ENCODE results near the gene LGI2. TPM values are rescaled to one million over a fixed set of nuclear protein-coding genes. Genes with fewer than 3 reads are reported as not detected.
"Not testable (repeated sequence)": the region's sequence is repeated elsewhere in the genome, so short reads cannot be mapped to it uniquely, and the experiment has no call there.

The LGI2 gene
- total RNA-seq, 1 donor from 2014 or later, result 20.5 TPM

GRCh38 chr4:25021216-25021615 lies 9.5 kb downstream of the LGI2 start:
- Mint-ChIP-seq H3K9me3 (ENCODE audit: unreplicated experiment) (no peaks in the 10 kb centered on the region), H3K36me3 (ENCODE audit: unreplicated experiment) (peaks cover 4% of the 10 kb centered on the region), H3K4me1 (ENCODE audit: low read depth, unreplicated experiment) (peaks cover 17% of the 10 kb centered on the region), H3K27ac (ENCODE audit: unreplicated experiment) (no peak overlapping the region), H3K27me3 (ENCODE audit: unreplicated experiment) (peaks cover 6% of the 10 kb centered on the region), H3K4me3 (ENCODE audit: unreplicated experiment) (no peak overlapping the region)
- no peak for TF ChIP-seq CTCF (IDR thresholded peaks at IDR 0.05; ENCODE audit: partially characterized antibody, unreplicated experiment)
- no peak for DNase-seq

- DNase-seq, result no peak
- TF ChIP-seq CTCF (IDR thresholded peaks at IDR 0.05; ENCODE audit: partially characterized antibody, unreplicated experiment), result no peak
- H3K4me3 Mint-ChIP-seq (ENCODE audit: unreplicated experiment), result no peak overlapping the region
- peaks cover 6% of the 10 kb centered on the region for H3K27me3 Mint-ChIP-seq (ENCODE audit: unreplicated experiment)
- no peaks in the 10 kb centered on the region for H3K9me3 Mint-ChIP-seq (ENCODE audit: unreplicated experiment)
- no peak overlapping the region for H3K27ac Mint-ChIP-seq (ENCODE audit: unreplicated experiment)
- H3K36me3 Mint-ChIP-seq (ENCODE audit: unreplicated experiment), result peaks cover 4% of the 10 kb centered on the region
- peaks cover 22% of the 10 kb centered on the region for H3K4me1 Mint-ChIP-seq (ENCODE audit: low read depth, unreplicated experiment)
Observed at GRCh38 chr4:25020236-25020635, 10.5 kb downstream of the LGI2 start.

GRCh38 chr4:25019501-25019900 lies 11.2 kb downstream of the LGI2 start:
- Mint-ChIP-seq H3K4me1 (ENCODE audit: low read depth, unreplicated experiment) (peaks cover 29% of the 10 kb centered on the region), H3K27ac (ENCODE audit: unreplicated experiment) (no peak overlapping the region), H3K36me3 (ENCODE audit: unreplicated experiment) (peaks cover 3% of the 10 kb centered on the region), H3K4me3 (ENCODE audit: unreplicated experiment) (no peak overlapping the region), H3K27me3 (ENCODE audit: unreplicated experiment) (peaks cover 6% of the 10 kb centered on the region), H3K9me3 (ENCODE audit: unreplicated experiment) (peaks cover 2% of the 10 kb centered on the region)
- no peak for TF ChIP-seq CTCF (IDR thresholded peaks at IDR 0.05; ENCODE audit: partially characterized antibody, unreplicated experiment)
- no peak for DNase-seq

- Mint-ChIP-seq H3K4me3 (ENCODE audit: unreplicated experiment) (peak overlapping the region; percentile 62), H3K4me1 (ENCODE audit: low read depth, unreplicated experiment) (peaks cover 21% of the 10 kb centered on the region), H3K27me3 (ENCODE audit: unreplicated experiment) (peaks cover 1% of the 10 kb centered on the region), H3K36me3 (ENCODE audit: unreplicated experiment) (peaks cover 4% of the 10 kb centered on the region), H3K27ac (ENCODE audit: unreplicated experiment) (peak overlapping the region; percentile 82), H3K9me3 (ENCODE audit: unreplicated experiment) (peaks cover 2% of the 10 kb centered on the region)
- no peak for DNase-seq
- no peak for TF ChIP-seq CTCF (IDR thresholded peaks at IDR 0.05; ENCODE audit: partially characterized antibody, unreplicated experiment)
Observed at GRCh38 chr4:25015012-25015411, 15.7 kb downstream of the LGI2 start.

- Mint-ChIP-seq H3K4me3 (ENCODE audit: unreplicated experiment) (peak overlapping the region; percentile 46), H3K27ac (ENCODE audit: unreplicated experiment) (peak overlapping the region; percentile 44), H3K4me1 (ENCODE audit: low read depth, unreplicated experiment) (peaks cover 21% of the 10 kb centered on the region)
- H3K36me3 Mint-ChIP-seq (ENCODE audit: unreplicated experiment); H3K27me3 Mint-ChIP-seq (ENCODE audit: unreplicated experiment); H3K9me3 Mint-ChIP-seq (ENCODE audit: unreplicated experiment); DNase-seq: not testable (repeated sequence)
Observed at GRCh38 chr4:25014662-25014983, 16.1 kb downstream of the LGI2 start.
